Measurements from ENCODE around the gene KIF16B. TPM values are rescaled to one million over a fixed set of nuclear protein-coding genes. Genes with fewer than 3 reads are reported as not detected.

KIF16B gene
- total and polyA plus RNA-seq, 10 of the 15 experiments (the other 5 are each of a cell fraction or from before 2014, with no cell fraction given) = 0.21 to 5.2 (median 3.0) TPM

- TF ChIP-seq ZNF207 (IDR thresholded peaks at IDR 0.05; ENCODE audit: borderline replicate concordance) (no peak), MEF2A (IDR thresholded peaks at IDR 0.05; ENCODE audit: insufficient read depth, low read depth, low read length) (no peak), SIN3A (IDR thresholded peaks at IDR 0.05; ENCODE audit: low read depth, low read length) (no peak)
Observed at GRCh38 chr20:16368645-16369292, 204.5 kb downstream of the KIF16B start (continued).

- no peaks in the 10 kb centered on the region for H3K36me3 ChIP-seq (ENCODE audit: control insufficient read depth in 2 of 2, insufficient read depth in 2 of 2, low read length in 1 of 2)
- BruUV-seq (replicated peaks) = no TSS peak
- H3K9me3 ChIP-seq (replicated peaks; ENCODE audit: control insufficient read depth, insufficient read depth, low read length) = no peaks in the 10 kb centered on the region
- no peaks in the 10 kb centered on the region for H3K4me1 ChIP-seq (ENCODE audit: control insufficient read depth, insufficient read depth, low read length)
- in situ Hi-C loops (cut with MboI) (no loop called here), intact Hi-C loops (cut with micrococcal nuclease; ENCODE audit: unreplicated experiment) (no loop called here)
- ATAC-seq = no peak
- H3K27me3 ChIP-seq (replicated peaks in 1 of 2; ENCODE audit: control insufficient read depth in 2 of 2, insufficient read depth in 2 of 2, low read length in 1 of 2) = no peaks in the 10 kb centered on the region
- H3K9ac ChIP-seq (ENCODE audit: control insufficient read depth, insufficient read depth, low read length) = no peak overlapping the region
- no peaks in the 10 kb centered on the region for H4K20me1 ChIP-seq (ENCODE audit: control insufficient read depth, insufficient read depth)
- ChIA-PET RAD21 (ENCODE audit: unreplicated experiment) (no interaction called here), POLR2A (no interaction called here), SMC1A (ENCODE audit: uncharacterized antibody, unreplicated experiment) (no interaction called here), CTCF (no interaction called here)
- no peak for FAIRE-seq
- TF ChIP-seq HDAC6 (IDR thresholded peaks at IDR 0.05; ENCODE audit: unreplicated experiment) (no peak), ZNF24 (IDR thresholded peaks at IDR 0.05) (no peak)
- H2AFZ ChIP-seq (ENCODE audit: control insufficient read depth, low read depth, low read length) = no peak overlapping the region
- H3K79me2 ChIP-seq (ENCODE audit: control insufficient read depth, insufficient read depth, low read length) = no peaks in the 10 kb centered on the region
- no peak overlapping the region for H3K4me2 ChIP-seq (ENCODE audit: control insufficient read depth, insufficient read depth)
- WGBS (ENCODE audit: insufficient coverage, insufficient replicate concordance, low lambda C conversion rate, missing lambda C conversion rate) = 73% methylated on average over 14 of the region's 14 CpGs
- H3K4me3 ChIP-seq = no peak overlapping the region
- H3K27ac ChIP-seq (ENCODE audit: control insufficient read depth, insufficient read depth) = no peak overlapping the region
- DNase-seq (ENCODE audit: low read depth, low spot score) = no peak
Observed at GRCh38 chr20:16367948-16368560, 205.2 kb downstream of the KIF16B start.

- H4K20me1 ChIP-seq (ENCODE audit: control insufficient read depth, insufficient read depth) = no peaks in the 10 kb centered on the region
- no peak overlapping the region for H3K9ac ChIP-seq (ENCODE audit: control insufficient read depth, insufficient read depth, low read length)
- no peak overlapping the region for H3K27ac ChIP-seq (ENCODE audit: control insufficient read depth, insufficient read depth)
- H3K36me3 ChIP-seq (ENCODE audit: control insufficient read depth in 2 of 2, insufficient read depth in 2 of 2, low read length in 1 of 2) = no peaks in the 10 kb centered on the region
- H3K79me2 ChIP-seq (ENCODE audit: control insufficient read depth, insufficient read depth, low read length) = no peaks in the 10 kb centered on the region
- no peak for ATAC-seq
- intact Hi-C loops (cut with micrococcal nuclease; ENCODE audit: unreplicated experiment) = no loop called here
- BruUV-seq (replicated peaks) = no TSS peak
- RAD21 ChIA-PET (ENCODE audit: unreplicated experiment) = no interaction called here
- H3K4me1 ChIP-seq (ENCODE audit: control insufficient read depth, insufficient read depth, low read length) = no peaks in the 10 kb centered on the region
- in situ Hi-C loops (cut with MboI) = no loop called here
- no peaks in the 10 kb centered on the region for H3K27me3 ChIP-seq (replicated peaks in 1 of 2; ENCODE audit: control insufficient read depth in 2 of 2, insufficient read depth in 2 of 2, low read length in 1 of 2)
- 67% methylated on average over 5 of the region's 5 CpGs for WGBS (ENCODE audit: insufficient coverage, insufficient replicate concordance, low lambda C conversion rate, missing lambda C conversion rate)
- no peak overlapping the region for H3K4me3 ChIP-seq
- SMC1A ChIA-PET (ENCODE audit: uncharacterized antibody, unreplicated experiment) = no interaction called here
- FAIRE-seq = no peak
- POLR2A ChIA-PET = no interaction called here
- no peak overlapping the region for H2AFZ ChIP-seq (ENCODE audit: control insufficient read depth, low read depth, low read length)
- CTCF ChIA-PET = no interaction called here
- no peak overlapping the region for H3K4me2 ChIP-seq (ENCODE audit: control insufficient read depth, insufficient read depth)
- DNase-seq (ENCODE audit: low read depth, low spot score) = no peak
- no peaks in the 10 kb centered on the region for H3K9me3 ChIP-seq (replicated peaks; ENCODE audit: control insufficient read depth, insufficient read depth, low read length)
- TF ChIP-seq SMAD5 (IDR thresholded peaks at IDR 0.05; ENCODE audit: low read depth) (no peak), NFXL1 (IDR thresholded peaks at IDR 0.05; ENCODE audit: borderline replicate concordance) (no peak), NRF1 (conservative IDR thresholded peaks at IDR 0.05; ENCODE audit: low read depth, low read length) (no peak), SRF (IDR thresholded peaks at IDR 0.05; ENCODE audit: low read depth in 2 of 2, low read length in 2 of 2) (no peak), SIN3A (IDR thresholded peaks at IDR 0.05; ENCODE audit: low read depth, low read length) (no peak), BCL3 (IDR thresholded peaks at IDR 0.05; ENCODE audit: borderline replicate concordance, insufficient read depth, low read depth, low read length, poor library complexity, severe bottlenecking) (no peak), PML (IDR thresholded peaks at IDR 0.05; ENCODE audit: low read length) (no peak), ZZZ3 (IDR thresholded peaks at IDR 0.05; ENCODE audit: control insufficient read depth, insufficient read length, low read depth) (no peak), SREBF2 (IDR thresholded peaks at IDR 0.05; ENCODE audit: low read length) (no peak), TAF1 (IDR thresholded peaks at IDR 0.05; ENCODE audit: borderline replicate concordance, low read depth, low read length) (no peak), CHD2 (IDR thresholded peaks at IDR 0.05; ENCODE audit: borderline replicate concordance, low read depth, low read length) (no peak), KLF5 (IDR thresholded peaks at IDR 0.05; ENCODE audit: partially characterized antibody) (no peak), SP1 (IDR thresholded peaks at IDR 0.05; ENCODE audit: low read depth, low read length) (no peak)
Observed at GRCh38 chr20:16366529-16366928, 206.7 kb downstream of the KIF16B start.

Data from GM12878 (cell line).